ENCODE data around the gene CLK1. TPM values are rescaled to one million over a fixed set of nuclear protein-coding genes. Genes with fewer than 3 reads are reported as not detected.

CLK1 gene
- total and polyA plus RNA-seq, 2 of the 13 experiments (the other 11 are each of a cell fraction or from before 2014, with no cell fraction given) = 66.6 to 101 TPM

- TF ChIP-seq, protein P1, sequence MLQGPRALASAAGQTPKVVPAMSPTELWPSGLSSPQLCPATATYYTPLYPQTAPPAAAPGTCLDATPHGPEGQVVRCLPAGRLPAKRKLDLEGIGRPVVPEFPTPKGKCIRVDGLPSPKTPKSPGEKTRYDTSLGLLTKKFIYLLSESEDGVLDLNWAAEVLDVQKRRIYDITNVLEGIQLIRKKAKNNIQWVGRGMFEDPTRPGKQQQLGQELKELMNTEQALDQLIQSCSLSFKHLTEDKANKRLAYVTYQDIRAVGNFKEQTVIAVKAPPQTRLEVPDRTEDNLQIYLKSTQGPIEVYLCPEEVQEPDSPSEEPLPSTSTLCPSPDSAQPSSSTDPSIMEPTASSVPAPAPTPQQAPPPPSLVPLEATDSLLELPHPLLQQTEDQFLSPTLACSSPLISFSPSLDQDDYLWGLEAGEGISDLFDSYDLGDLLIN (CRISPR knock-in tag; IDR thresholded peaks at IDR 0.05; ENCODE audit: borderline replicate concordance) = peak; percentile 94; the same call in 1 of the 2 replicates
- TF ChIP-seq ZSCAN30 (CRISPR knock-in tag; IDR thresholded peaks at IDR 0.05) (no peak), ZNF17 (CRISPR knock-in tag; IDR thresholded peaks at IDR 0.05) (no peak), REL (CRISPR knock-in tag; conservative IDR thresholded peaks at IDR 0.05) (peak; percentile 88; the same call in 1 of the 2 replicates), RBM22 (optimal IDR thresholded peaks at IDR 0.05; ENCODE audit: low read length) (peak; percentile 56), SMAD9 (CRISPR knock-in tag; IDR thresholded peaks at IDR 0.05) (0 out of 2 replicates have a peak, but pooled peaks have one; percentile 10), ZNF281 (CRISPR knock-in tag; IDR thresholded peaks at IDR 0.05; ENCODE audit: borderline replicate concordance) (peak; percentile 54; the same call in 1 of the 2 replicates), IRX3 (CRISPR knock-in tag; IDR thresholded peaks at IDR 0.05; ENCODE audit: borderline replicate concordance, low read depth) (peak; percentile 92), ZNF331 (CRISPR knock-in tag; IDR thresholded peaks at IDR 0.05) (peak; percentile 94), HMG20A (CRISPR knock-in tag; IDR thresholded peaks at IDR 0.05; ENCODE audit: borderline replicate concordance) (peak; percentile 53; the same call in 1 of the 2 replicates), RARG (CRISPR knock-in tag; IDR thresholded peaks at IDR 0.05; ENCODE audit: low read depth) (peak; percentile 66; the same call in 1 of the 2 replicates), MTF2 (CRISPR knock-in tag; IDR thresholded peaks at IDR 0.05; ENCODE audit: borderline replicate concordance) (peak; percentile 80), ETV5 (CRISPR knock-in tag; IDR thresholded peaks at IDR 0.05; ENCODE audit: borderline replicate concordance) (peak; percentile 78), ZSCAN29 (CRISPR knock-in tag; conservative IDR thresholded peaks at IDR 0.05) (peak; percentile 92), ZNF766 (CRISPR knock-in tag; IDR thresholded peaks at IDR 0.05; ENCODE audit: borderline replicate concordance) (peak; percentile 93), HHEX (CRISPR knock-in tag; IDR thresholded peaks at IDR 0.05) (no peak), ARID5B (CRISPR knock-in tag; IDR thresholded peaks at IDR 0.05) (peak; percentile 80), ZNF34 (CRISPR knock-in tag; IDR thresholded peaks at IDR 0.05; ENCODE audit: borderline replicate concordance) (peak; percentile 97)
- TF ChIP-seq, protein P2, sequence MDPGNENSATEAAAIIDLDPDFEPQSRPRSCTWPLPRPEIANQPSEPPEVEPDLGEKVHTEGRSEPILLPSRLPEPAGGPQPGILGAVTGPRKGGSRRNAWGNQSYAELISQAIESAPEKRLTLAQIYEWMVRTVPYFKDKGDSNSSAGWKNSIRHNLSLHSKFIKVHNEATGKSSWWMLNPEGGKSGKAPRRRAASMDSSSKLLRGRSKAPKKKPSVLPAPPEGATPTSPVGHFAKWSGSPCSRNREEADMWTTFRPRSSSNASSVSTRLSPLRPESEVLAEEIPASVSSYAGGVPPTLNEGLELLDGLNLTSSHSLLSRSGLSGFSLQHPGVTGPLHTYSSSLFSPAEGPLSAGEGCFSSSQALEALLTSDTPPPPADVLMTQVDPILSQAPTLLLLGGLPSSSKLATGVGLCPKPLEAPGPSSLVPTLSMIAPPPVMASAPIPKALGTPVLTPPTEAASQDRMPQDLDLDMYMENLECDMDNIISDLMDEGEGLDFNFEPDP (CRISPR knock-in tag; conservative IDR thresholded peaks at IDR 0.05) = peak; percentile 99
Measured at GRCh38 chr2:200864176-200865034, at the start of gene CLK1 (continued).
